SK-N-SH (cell line): Measurements from ENCODE around the gene PCSK6. TPM values are rescaled to one million over a fixed set of nuclear protein-coding genes. Genes with fewer than 3 reads are reported as not detected.

Source experiments
- CTCF ChIA-PET: fragments of 300-600, 350-600 bp; formaldehyde crosslinking; extraction: SDS; loops from one replicate; lab custom pipeline; 2021; lab: Yijun Ruan, JAX
- POLR2A ChIA-PET: fragments of 350-600 bp; sonication (Branson Sonifier 250); formaldehyde crosslinking; extraction: SDS; loops from one replicate; lab custom pipeline; 2020; ENCODE audit warnings: antibody characterized with exemption, inconsistent platforms; lab: Yijun Ruan, JAX
- DNase-seq: peaks from one replicate; pipeline ENCODE4 v3.0.0; 2012
- H2AFZ ChIP-seq: fragments of 200-600 bp; sonication (generic); 2 replicates; pipeline ENCODE4 v1.8.1; 2016; ENCODE audit warnings: antibody characterized with exemption, mild to moderate bottlenecking, low read depth
- H3F3A ChIP-seq: fragments of 200-600 bp; sonication (generic); replicated peaks from 2 replicates; pipeline ENCODE3; 2016; ENCODE audit warnings: antibody characterized with exemption, mild to moderate bottlenecking; ENCODE audit not compliant: insufficient read depth
- H3K27ac ChIP-seq, 2 experiments: fragments of 200-500 bp in 1 of 2; fragments of 200-600 bp in 1 of 2; sonication (Bioruptor generic) in 1 of 2; sonication (generic), shearing (Covaris generic) in 1 of 2; 2 replicates each; pipeline versions ENCODE4 v1.5.1 to v1.6.1; 2014 to 2016; ENCODE audit warnings: low read depth in 2 of 2, inconsistent platforms in 1 of 2, low read length in 1 of 2, mild to moderate bottlenecking in 1 of 2, mixed read lengths in 1 of 2
- H3K27me3 ChIP-seq: fragments of 200-600 bp; sonication (generic), shearing (Covaris generic); 2 replicates; pipeline ENCODE4 v1.6.1; 2016; ENCODE audit warnings: mixed run types; ENCODE audit not compliant: insufficient read depth
- H3K36me3 ChIP-seq, 2 experiments: fragments of 200-500 bp in 1 of 2; fragments of 200-600 bp in 1 of 2; sonication (Bioruptor generic) in 1 of 2; sonication (generic) in 1 of 2; replicated peaks in 1 of 2; 2 replicates each; pipeline versions ENCODE3 to v1.5.1; 2014 to 2016; ENCODE audit warnings: low read length in 1 of 2, mild to moderate bottlenecking in 1 of 2; ENCODE audit not compliant: insufficient read depth in 2 of 2, control insufficient read depth in 1 of 2
- H3K4me1 ChIP-seq, 2 experiments: fragments of 200-500 bp in 1 of 2; fragments of 200-600 bp in 1 of 2; sonication (Bioruptor generic) in 1 of 2; sonication (generic), shearing (Covaris generic) in 1 of 2; 2 replicates each; pipeline versions ENCODE4 v1.5.1 to v1.6.1; 2014 to 2016; ENCODE audit warnings: low read depth in 1 of 2, low read length in 1 of 2, mixed run types in 1 of 2; ENCODE audit not compliant: insufficient read depth in 2 of 2, control insufficient read depth in 1 of 2
- H3K4me2 ChIP-seq: fragments of 200-600 bp; sonication (generic), shearing (Covaris generic); 2 replicates; pipeline ENCODE4 v1.6.1; 2017; ENCODE audit warnings: mixed run types
- H3K4me3 ChIP-seq, 2 experiments: fragments of 200-500 bp in 1 of 2; fragments of 200-600 bp in 1 of 2; sonication (Bioruptor generic) in 1 of 2; sonication (generic), shearing (Covaris generic) in 1 of 2; 2 replicates each; pipeline versions ENCODE4 v1.5.1 to v1.8.1; 2014 to 2016; ENCODE audit warnings: low read depth in 2 of 2, inconsistent platforms in 1 of 2, low read length in 1 of 2, mild to moderate bottlenecking in 1 of 2, mixed read lengths in 1 of 2, moderate library complexity in 1 of 2
- H3K79me2 ChIP-seq: fragments of 200-600 bp; sonication (generic); 2 replicates; pipeline ENCODE4 v1.8.1; 2017; ENCODE audit warnings: mild to moderate bottlenecking; ENCODE audit not compliant: insufficient read depth
- H3K9ac ChIP-seq: fragments of 200-600 bp; sonication (generic); 2 replicates; pipeline ENCODE4 v1.6.1; 2017; ENCODE audit warnings: mixed run types
- H3K9me2 ChIP-seq: fragments of 200-600 bp; sonication (generic); 2 replicates; pipeline ENCODE4 v1.6.1; 2017; ENCODE audit warnings: mixed run types
- H3K9me3 ChIP-seq: fragments of 200-600 bp; sonication (generic); 2 replicates; pipeline ENCODE4 v1.6.1; 2017; ENCODE audit warnings: mixed run types, mild to moderate bottlenecking, moderate library complexity
- H4K20me1 ChIP-seq: fragments of 200-600 bp; sonication (generic); 2 replicates; pipeline ENCODE4 v1.6.1; 2017; ENCODE audit warnings: mild to moderate bottlenecking, mixed run types; ENCODE audit not compliant: insufficient read depth
- CHD2 ChIP-seq: fragments of 150-350 bp; IDR thresholded peaks from 2 replicates; pipeline ENCODE4 v1.6.1; 2018; ENCODE audit warnings: low read length; ENCODE audit not compliant: partially characterized antibody
- ELF1 ChIP-seq: IDR thresholded peaks from 2 replicates; pipeline ENCODE4 v1.4.0; 2012
- EP300 ChIP-seq, 2 experiments: IDR thresholded peaks; 2 replicates each; pipeline versions ENCODE4 v1.4.0 to v1.6.1; 2012; ENCODE audit warnings: borderline replicate concordance in 1 of 2, low read depth in 1 of 2, low read length in 1 of 2
- FOXJ3 ChIP-seq: sonication (generic); formaldehyde crosslinking; IDR thresholded peaks from 2 replicates; pipeline ENCODE4 v1.5.1; 2020; ENCODE audit warnings: mild to moderate bottlenecking, missing genetic modification reagents
- FOXM1 ChIP-seq: IDR thresholded peaks from 2 replicates; pipeline ENCODE4 v1.4.0; 2012; ENCODE audit warnings: low read depth, mild to moderate bottlenecking
- GABPA ChIP-seq: IDR thresholded peaks from 2 replicates; pipeline ENCODE4 v1.4.0; 2012; ENCODE audit warnings: low read depth, mild to moderate bottlenecking
- JUND ChIP-seq: IDR thresholded peaks from 2 replicates; pipeline ENCODE4 v1.4.0; 2012
- NFIC ChIP-seq: IDR thresholded peaks from 2 replicates; pipeline ENCODE4 v1.4.0; 2012; ENCODE audit warnings: borderline replicate concordance
- POLR2AphosphoS5 ChIP-seq: IDR thresholded peaks from 2 replicates; pipeline ENCODE4 v1.6.1; 2012; ENCODE audit warnings: low read depth, low read length
- RCOR1 ChIP-seq: fragments of 150-350 bp; IDR thresholded peaks from 2 replicates; pipeline ENCODE4 v1.6.1; 2017; ENCODE audit warnings: antibody characterized with exemption, low read length
- RFX5 ChIP-seq: IDR thresholded peaks from 2 replicates; pipeline ENCODE4 v1.6.1; 2012; ENCODE audit warnings: mild to moderate bottlenecking, improper control_type of control experiment, low read length
- YY1 ChIP-seq: IDR thresholded peaks from 2 replicates; pipeline ENCODE4 v1.4.0; 2012; ENCODE audit warnings: low read depth, mild to moderate bottlenecking
- WGBS: methylation state at CpG from one replicate; pipeline ENCODE4 v1.1.6; 2017; ENCODE audit warnings: low lambda C conversion rate; 5-methylcytosine and 5-hydroxymethylcytosine counted together
- polyA plus RNA-seq, 3 experiments: library from polyadenylated mRNA; depleted of rRNA; stranded (reverse); fragments of >200 nt; gene quantifications; 2 replicates each; pipeline ENCODE4 v1.2.3, GENCODE V29; 2012
- TF ChIP-seq, protein P1 (sequence below): IDR thresholded peaks from 2 replicates; pipeline ENCODE4 v1.6.1; 2012; ENCODE audit warnings: mild to moderate bottlenecking, low read depth, low read length, moderate library complexity
- TF ChIP-seq, protein P2 (sequence below): fragments of 200-600 bp; sonication (generic); IDR thresholded peaks from 2 replicates; pipeline ENCODE4 v1.6.1; 2017; ENCODE audit warnings: antibody characterized with exemption, mild to moderate bottlenecking, moderate library complexity

PCSK6 gene
- polyA plus RNA-seq, 1 of the 3 experiments (the other 2 are of a cell fraction): 0.03 TPM

- TF ChIP-seq, protein P1, sequence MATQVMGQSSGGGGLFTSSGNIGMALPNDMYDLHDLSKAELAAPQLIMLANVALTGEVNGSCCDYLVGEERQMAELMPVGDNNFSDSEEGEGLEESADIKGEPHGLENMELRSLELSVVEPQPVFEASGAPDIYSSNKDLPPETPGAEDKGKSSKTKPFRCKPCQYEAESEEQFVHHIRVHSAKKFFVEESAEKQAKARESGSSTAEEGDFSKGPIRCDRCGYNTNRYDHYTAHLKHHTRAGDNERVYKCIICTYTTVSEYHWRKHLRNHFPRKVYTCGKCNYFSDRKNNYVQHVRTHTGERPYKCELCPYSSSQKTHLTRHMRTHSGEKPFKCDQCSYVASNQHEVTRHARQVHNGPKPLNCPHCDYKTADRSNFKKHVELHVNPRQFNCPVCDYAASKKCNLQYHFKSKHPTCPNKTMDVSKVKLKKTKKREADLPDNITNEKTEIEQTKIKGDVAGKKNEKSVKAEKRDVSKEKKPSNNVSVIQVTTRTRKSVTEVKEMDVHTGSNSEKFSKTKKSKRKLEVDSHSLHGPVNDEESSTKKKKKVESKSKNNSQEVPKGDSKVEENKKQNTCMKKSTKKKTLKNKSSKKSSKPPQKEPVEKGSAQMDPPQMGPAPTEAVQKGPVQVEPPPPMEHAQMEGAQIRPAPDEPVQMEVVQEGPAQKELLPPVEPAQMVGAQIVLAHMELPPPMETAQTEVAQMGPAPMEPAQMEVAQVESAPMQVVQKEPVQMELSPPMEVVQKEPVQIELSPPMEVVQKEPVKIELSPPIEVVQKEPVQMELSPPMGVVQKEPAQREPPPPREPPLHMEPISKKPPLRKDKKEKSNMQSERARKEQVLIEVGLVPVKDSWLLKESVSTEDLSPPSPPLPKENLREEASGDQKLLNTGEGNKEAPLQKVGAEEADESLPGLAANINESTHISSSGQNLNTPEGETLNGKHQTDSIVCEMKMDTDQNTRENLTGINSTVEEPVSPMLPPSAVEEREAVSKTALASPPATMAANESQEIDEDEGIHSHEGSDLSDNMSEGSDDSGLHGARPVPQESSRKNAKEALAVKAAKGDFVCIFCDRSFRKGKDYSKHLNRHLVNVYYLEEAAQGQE: no peak
- no peak for TF ChIP-seq GABPA
- no peak for TF ChIP-seq CHD2
- no peak for TF ChIP-seq ELF1
- no peak for TF ChIP-seq NFIC
- TF ChIP-seq, protein P2, sequence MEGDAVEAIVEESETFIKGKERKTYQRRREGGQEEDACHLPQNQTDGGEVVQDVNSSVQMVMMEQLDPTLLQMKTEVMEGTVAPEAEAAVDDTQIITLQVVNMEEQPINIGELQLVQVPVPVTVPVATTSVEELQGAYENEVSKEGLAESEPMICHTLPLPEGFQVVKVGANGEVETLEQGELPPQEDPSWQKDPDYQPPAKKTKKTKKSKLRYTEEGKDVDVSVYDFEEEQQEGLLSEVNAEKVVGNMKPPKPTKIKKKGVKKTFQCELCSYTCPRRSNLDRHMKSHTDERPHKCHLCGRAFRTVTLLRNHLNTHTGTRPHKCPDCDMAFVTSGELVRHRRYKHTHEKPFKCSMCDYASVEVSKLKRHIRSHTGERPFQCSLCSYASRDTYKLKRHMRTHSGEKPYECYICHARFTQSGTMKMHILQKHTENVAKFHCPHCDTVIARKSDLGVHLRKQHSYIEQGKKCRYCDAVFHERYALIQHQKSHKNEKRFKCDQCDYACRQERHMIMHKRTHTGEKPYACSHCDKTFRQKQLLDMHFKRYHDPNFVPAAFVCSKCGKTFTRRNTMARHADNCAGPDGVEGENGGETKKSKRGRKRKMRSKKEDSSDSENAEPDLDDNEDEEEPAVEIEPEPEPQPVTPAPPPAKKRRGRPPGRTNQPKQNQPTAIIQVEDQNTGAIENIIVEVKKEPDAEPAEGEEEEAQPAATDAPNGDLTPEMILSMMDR: no peak
- TF ChIP-seq, all 33 proteins: peak for 0
Measured at GRCh38 chr15:101474983-101475382, 14.5 kb downstream of the PCSK6 start (continued).

GRCh38 chr15:101474233-101474632 is 15.3 kb downstream of the PCSK6 start:
- H2AFZ ChIP-seq: no peak overlapping the region
- no peaks in the 10 kb centered on the region for H3K9me3 ChIP-seq
- H3K79me2 ChIP-seq: no peaks in the 10 kb centered on the region
- no peaks in the 10 kb centered on the region for H3K27me3 ChIP-seq
- H3K9me2 ChIP-seq: no peaks in the 10 kb centered on the region
- WGBS: 74% methylated on average over 10 of the region's 10 CpGs
- H3K4me3 ChIP-seq: no peak overlapping the region
- H3F3A ChIP-seq: no peaks in the 10 kb centered on the region
- CTCF ChIA-PET: no interaction called here
- no peak overlapping the region for H3K4me2 ChIP-seq
- H3K4me1 ChIP-seq: peaks cover 0 to 14% of the 10 kb centered on the region in 2 experiments; a peak in 2 of 4 replicates
- H3K36me3 ChIP-seq: no peaks in the 10 kb centered on the region
- TF ChIP-seq FOXJ3 (CRISPR knock-in tag): no peak
- no peak for TF ChIP-seq JUND
- TF ChIP-seq ELF1: no peak
- no peak for TF ChIP-seq RFX5
- TF ChIP-seq POLR2AphosphoS5: no peak
- no peak for TF ChIP-seq EP300 (IDR thresholded peaks at IDR 0.05; ENCODE audit: borderline replicate concordance in 1 of 2, low read depth in 1 of 2, low read length in 1 of 2)
- TF ChIP-seq, protein P2: no peak
- no peak for TF ChIP-seq RCOR1
- TF ChIP-seq YY1: no peak
- no peak for TF ChIP-seq FOXM1
- POLR2A ChIA-PET: interaction anchor here (0.9 kb wide), 1 partner anchor 12 kb away, joined by 3 read pairs; no protein-coding TSS in a partner anchor
- H3K27ac ChIP-seq: no peak overlapping the region
- H4K20me1 ChIP-seq: no peaks in the 10 kb centered on the region
- no peak overlapping the region for H3K9ac ChIP-seq
- DNase-seq: no peak
